Kidney (tissue), 14 donors: ENCODE data around the gene XKR7. TPM values are rescaled to one million over a fixed set of nuclear protein-coding genes. Genes with fewer than 3 reads are reported as not detected.

Source experiments
- DNase-seq, 5 donors: peaks; one replicate each; pipeline ENCODE4 v3.0.0-alpha.2; 2013 to 2020
- FAIRE-seq: peaks from 2 replicates; lab custom pipeline; 2012; peaks lifted over from hg19 to GRCh38; lab: Jason Lieb, UNC
- H3K27ac ChIP-seq, 2 donors: one replicate each; pipeline ENCODE4 v1.7.0; 2013; ENCODE audit warnings: low read depth in 2 of 2, low read length in 2 of 2, inconsistent platforms in 1 of 2
- H3K27me3 ChIP-seq: one replicate; pipeline ENCODE4 v1.7.1; 2013; ENCODE audit warnings: low read length, inconsistent platforms; ENCODE audit not compliant: control insufficient read depth, insufficient read depth
- H3K36me3 ChIP-seq, 3 donors: one replicate each; pipeline versions ENCODE4 v1.7.0 to v1.7.1; 2013; ENCODE audit warnings: low read length in 3 of 3, control low read depth in 1 of 3, inconsistent platforms in 1 of 3; ENCODE audit not compliant: insufficient read depth in 3 of 3, control insufficient read depth in 2 of 3
- H3K4me1 ChIP-seq, 3 donors: one replicate each; pipeline versions ENCODE4 v1.7.0 to v1.7.1; 2013; ENCODE audit warnings: low read length in 3 of 3, inconsistent platforms in 1 of 3, low read depth in 1 of 3; ENCODE audit not compliant: control insufficient read depth in 2 of 3, insufficient read depth in 2 of 3
- H3K4me3 ChIP-seq, 3 donors: one replicate each; pipeline versions ENCODE4 v1.7.0 to v1.8.1; 2013; ENCODE audit warnings: low read length in 3 of 3, control low read depth in 1 of 3, inconsistent platforms in 1 of 3
- H3K9ac ChIP-seq, 3 donors: one replicate each; pipeline versions ENCODE4 v1.7.0 to v1.7.1; 2013; ENCODE audit warnings: low read length in 3 of 3, control low read depth in 1 of 3, inconsistent platforms in 1 of 3
- H3K9me3 ChIP-seq, 3 donors: one replicate each; pipeline versions ENCODE4 v1.7.0 to v1.7.1; 2013; ENCODE audit warnings: low read length in 3 of 3, control low read depth in 1 of 3, inconsistent platforms in 1 of 3; ENCODE audit not compliant: control insufficient read depth in 2 of 3, insufficient read depth in 1 of 3
- CTCF ChIP-seq: IDR thresholded peaks from 3 replicates; pipeline ENCODE4 v1.5.1; 2012; ENCODE audit warnings: mild to moderate bottlenecking, moderate library complexity, borderline replicate concordance; ENCODE audit not compliant: insufficient read depth; ENCODE audit errors: extremely low read depth
- intact Hi-C: fragments of 100-400 bp; cut with DNase I; formaldehyde crosslinking; loops from one replicate; pipeline ENCODE4 v1.11.1; 2022
- polyA plus RNA-seq: library from polyadenylated mRNA; stranded (reverse); fragments of 350-450 nt; fragmentation: Illumina TruSeq; extraction: RNeasy Lipid Tissue Mini Kit (QIAGEN cat#74804); gene quantifications from one replicate; pipeline ENCODE4 v1.2.3, GENCODE V29; 2014; ENCODE audit warnings: low read depth, low replicate concordance; ENCODE audit not compliant: insufficient read depth
- total RNA-seq: library from RNA; stranded (reverse); fragmentation: NEBNext Ultra II Directional; extraction: Animal tissue kit (Norgen Biotek cat#: 25700); gene quantifications from one replicate; pipeline ENCODE4 v1.2.1, GENCODE V29; 2021
- donor health status: control.
- donor health status: control.
- donor health status: control.
- donor health status: control.
- donor health status: control.
- donor health status: DM: yes; HTN: yes; CAD: no.
- donor health status: Normal renal cell carcinoma (clear cell type).

The XKR7 gene
- total and polyA plus RNA-seq, 2 donors from 2014 or later, result 0.06 TPM; not detected in 1

DNA sequence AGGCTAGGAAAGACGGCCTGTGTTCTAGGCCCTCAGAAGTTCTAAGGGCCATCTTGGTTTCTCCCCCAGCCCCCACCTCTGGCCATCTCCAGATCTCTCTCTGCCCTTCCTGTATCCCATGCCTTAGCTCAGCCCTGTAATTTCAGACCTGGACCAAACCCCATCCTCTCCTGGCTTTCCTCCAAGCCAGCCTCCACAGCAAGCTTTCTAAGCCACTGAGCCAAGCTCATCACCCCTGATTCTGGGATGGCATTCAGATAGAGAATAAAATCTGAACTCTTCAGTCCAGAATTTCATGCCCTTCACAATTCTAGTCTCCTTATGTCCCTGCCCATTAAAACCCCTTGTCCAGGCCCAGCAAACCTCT, 23.4 kb downstream of the XKR7 start:
- Histone ChIP-seq H3K9ac (no peak overlapping the region), H3K27ac (no peak overlapping the region), H3K4me3 (no peak overlapping the region), H3K36me3 (no peaks in the 10 kb centered on the region), H3K27me3 (peaks cover 8% of the 10 kb centered on the region), H3K9me3 (no peaks in the 10 kb centered on the region), H3K4me1 (no peaks in the 10 kb centered on the region)
- TF ChIP-seq CTCF, result no peak
- intact Hi-C loops, result no loop called here
- DNase-seq, result no peak
- FAIRE-seq, result no peak

DNA sequence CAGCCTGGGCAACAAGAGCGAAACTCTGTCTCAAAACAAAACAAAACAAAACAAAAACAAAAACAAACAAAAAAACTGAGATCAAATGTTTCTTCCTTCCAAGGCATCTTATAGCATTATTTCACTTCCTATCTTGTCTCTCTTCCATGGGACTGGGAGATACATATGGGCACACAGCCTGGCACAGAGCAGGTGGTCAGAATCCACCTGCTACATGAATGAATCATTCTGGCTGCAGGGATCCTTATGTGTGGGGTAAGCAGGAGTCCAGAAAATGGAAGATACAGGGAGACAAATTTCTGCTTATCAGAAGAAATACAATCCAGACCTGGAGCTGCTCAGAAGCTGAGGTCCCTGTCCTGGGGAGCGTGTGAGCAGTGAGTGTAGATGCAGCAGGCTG, 24.1 kb downstream of the XKR7 start:
- FAIRE-seq, result no peak
- Histone ChIP-seq H3K4me1 (no peaks in the 10 kb centered on the region), H3K9me3 (no peaks in the 10 kb centered on the region), H3K27ac (no peak overlapping the region), H3K4me3 (no peak overlapping the region), H3K36me3 (no peaks in the 10 kb centered on the region), H3K27me3 (peaks cover 8% of the 10 kb centered on the region), H3K9ac (no peak overlapping the region)
- intact Hi-C loops, result no loop called here
- no peak for DNase-seq
- no peak for TF ChIP-seq CTCF

- Histone ChIP-seq H3K27ac (no peak overlapping the region), H3K4me3 (no peak overlapping the region), H3K36me3 (no peaks in the 10 kb centered on the region), H3K9me3 (no peaks in the 10 kb centered on the region), H3K4me1 (no peaks in the 10 kb centered on the region), H3K27me3 (peaks cover 8% of the 10 kb centered on the region), H3K9ac (no peak overlapping the region)
- DNase-seq, result no peak
- TF ChIP-seq CTCF, result no peak
- FAIRE-seq, result no peak
- intact Hi-C loops, result no loop called here
Measured at GRCh38 chr20:31996996-31997395, 29.0 kb downstream of the XKR7 start.

- no peak overlapping the region for H3K9ac ChIP-seq
- H3K4me3 ChIP-seq, result no peak overlapping the region
- no peak for DNase-seq
- H3K9me3 ChIP-seq, result no peaks in the 10 kb centered on the region
- H3K27me3 ChIP-seq, result peaks cover 8% of the 10 kb centered on the region
- no peaks in the 10 kb centered on the region for H3K4me1 ChIP-seq
- H3K27ac ChIP-seq, result no peak overlapping the region
- H3K36me3 ChIP-seq, result no peaks in the 10 kb centered on the region
- TF ChIP-seq CTCF, result no peak
- no peak for FAIRE-seq
- intact Hi-C loops, result no loop called here
Measured at GRCh38 chr20:31998246-31998645, 30.3 kb downstream of the XKR7 start.
